Astrocyte of the spinal cord (primary cell): Measurements from ENCODE around the gene C2orf49.

ENCODE experiments used
- DNase-seq: peaks from one replicate; pipeline ENCODE4 v3.0.0; 2011; ENCODE audit warnings: low read depth, low spot score
- H3K4me3 ChIP-seq: 2 replicates; pipeline ENCODE4 v1.5.1; 2011; ENCODE audit warnings: low read depth, mild to moderate bottlenecking, low read length, moderate library complexity
- CTCF ChIP-seq: IDR thresholded peaks from 2 replicates; pipeline ENCODE4 v1.5.1; 2012; ENCODE audit warnings: low read depth, mild to moderate bottlenecking, low read length, inconsistent platforms
- in situ Hi-C: cut with HindIII; loops from 2 replicates; pipeline ENCODE4 v1.10.0; 2017; ENCODE audit warnings: low sequenced_read_pairs

The C2orf49 gene

GRCh38 chr2:105373344-105373781, 36.0 kb downstream of the C2orf49 start:
- in situ Hi-C loops: no loop called here
- no peak for TF ChIP-seq CTCF
- no peak for DNase-seq
- no peak overlapping the region for H3K4me3 ChIP-seq

DNA sequence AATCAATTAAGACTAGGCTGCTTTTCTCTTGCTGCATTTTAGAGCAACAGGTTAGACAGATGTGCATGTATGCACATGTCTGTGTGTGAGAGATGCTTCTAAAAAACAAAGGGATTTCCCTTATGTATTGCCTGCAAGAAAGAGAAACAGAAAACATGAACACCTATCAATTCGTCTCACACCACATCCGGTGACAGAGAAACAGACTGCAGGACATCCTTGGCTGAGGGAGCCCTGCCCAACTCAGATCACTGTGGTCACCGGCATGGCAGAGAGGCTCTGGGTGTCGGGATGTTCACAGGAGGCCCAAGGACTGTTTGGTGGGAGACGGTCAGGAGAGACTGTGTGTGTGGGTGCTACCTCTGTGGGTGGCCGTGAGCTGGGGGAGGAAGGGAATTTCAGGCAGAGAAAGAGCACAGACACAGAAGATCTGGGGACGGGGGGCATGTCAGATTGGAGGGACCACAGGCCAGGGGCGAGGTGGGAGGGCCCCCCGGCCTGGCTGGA, 36.6 kb downstream of the C2orf49 start:
- no peak for TF ChIP-seq CTCF
- in situ Hi-C loops: no loop called here
- H3K4me3 ChIP-seq: no peak overlapping the region
- no peak for DNase-seq

- in situ Hi-C loops: no loop called here
- no peak overlapping the region for H3K4me3 ChIP-seq
- no peak for TF ChIP-seq CTCF
- peak; percentile 82 for DNase-seq
Observed at GRCh38 chr2:105375001-105375561, 37.7 kb downstream of the C2orf49 start.

- no peak overlapping the region for H3K4me3 ChIP-seq
- in situ Hi-C loops: no loop called here
- DNase-seq: no peak
- TF ChIP-seq CTCF: no peak
Observed at GRCh38 chr2:105376010-105376409, 38.7 kb downstream of the C2orf49 start.

GRCh38 chr2:105376789-105377240, 39.5 kb downstream of the C2orf49 start:
- H3K4me3 ChIP-seq: no peak overlapping the region
- DNase-seq: peak; percentile 83
- in situ Hi-C loops: no loop called here
- no peak for TF ChIP-seq CTCF

DNA sequence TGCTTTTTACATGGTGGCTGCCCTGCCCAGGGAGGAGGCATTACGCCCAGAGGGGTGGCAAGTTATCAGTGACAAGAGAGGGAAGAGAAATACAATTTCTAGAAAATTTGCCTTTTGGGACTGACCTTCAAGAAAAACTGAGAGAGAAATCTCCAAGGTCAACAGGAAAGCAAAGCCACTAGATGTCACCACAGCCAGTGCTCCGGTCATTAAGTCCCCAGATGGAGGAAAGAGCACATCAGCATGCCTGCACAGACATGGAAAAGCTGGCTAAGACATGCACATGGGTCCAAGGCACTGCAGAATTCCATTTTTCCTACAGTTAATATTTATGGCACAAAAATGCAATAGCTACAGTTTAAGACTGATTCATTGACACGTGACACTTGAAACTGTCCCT, 40.5 kb downstream of the C2orf49 start:
- H3K4me3 ChIP-seq: no peak overlapping the region
- DNase-seq: no peak
- TF ChIP-seq CTCF: no peak
- in situ Hi-C loops: no loop called here
